ENCODE data around the gene OSBP2. TPM values are rescaled to one million over a fixed set of nuclear protein-coding genes. Genes with fewer than 3 reads are reported as not detected.

Gene OSBP2
- total RNA-seq, 1 experiment from 2014 or later = 7.1 TPM

DNA sequence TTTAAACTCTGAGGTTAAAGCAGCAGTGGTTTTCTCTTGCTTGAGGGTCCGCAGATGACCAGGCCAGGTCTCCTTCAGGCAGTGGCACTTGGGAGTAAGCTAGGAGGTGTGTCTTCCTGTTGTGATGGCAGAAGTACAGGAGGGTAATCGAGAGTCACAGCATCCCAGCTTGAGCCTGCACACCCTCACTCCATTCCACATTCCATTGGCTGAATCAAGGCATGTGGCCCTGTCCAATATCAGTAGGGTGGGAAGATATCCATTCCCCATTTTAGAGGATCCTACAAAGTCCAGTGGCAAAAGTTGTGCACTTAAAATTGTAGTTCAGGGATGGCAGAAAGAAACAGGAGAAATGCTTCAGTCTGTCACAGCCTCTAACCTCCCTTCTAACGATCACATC, 23.3 kb downstream of the OSBP2 start:
- Histone ChIP-seq H3K79me2 (ENCODE audit: low read depth) (no peaks in the 10 kb centered on the region), H3K9me3 (ENCODE audit: insufficient read depth, low read depth) (no peaks in the 10 kb centered on the region), H3F3A (ENCODE audit: insufficient read depth, low read depth) (peaks cover 10% of the 10 kb centered on the region; the same call in 1 of the 2 replicates), H3K9me2 (ENCODE audit: insufficient read depth) (no peaks in the 10 kb centered on the region), H3K4me1 (replicated peaks; ENCODE audit: insufficient read depth) (peaks cover 15% of the 10 kb centered on the region), H4K20me1 (ENCODE audit: insufficient read depth) (no peaks in the 10 kb centered on the region), H3K36me3 (ENCODE audit: low read depth) (no peaks in the 10 kb centered on the region), H3K27ac (no peak overlapping the region), H2AFZ (no peak overlapping the region), H3K4me2 (0 out of 2 replicates have a peak overlapping the region, but pooled peaks have one; percentile 3), H3K4me3 (no peak overlapping the region), H3K27me3 (ENCODE audit: insufficient read depth, low read depth) (no peaks in the 10 kb centered on the region)
- BruUV-seq (replicated peaks) = no TSS peak
- intact Hi-C loops (cut with micrococcal nuclease; ENCODE audit: unreplicated experiment) = no loop called here
- CTCF ChIA-PET = no interaction called here
- TF ChIP-seq, protein P1, sequence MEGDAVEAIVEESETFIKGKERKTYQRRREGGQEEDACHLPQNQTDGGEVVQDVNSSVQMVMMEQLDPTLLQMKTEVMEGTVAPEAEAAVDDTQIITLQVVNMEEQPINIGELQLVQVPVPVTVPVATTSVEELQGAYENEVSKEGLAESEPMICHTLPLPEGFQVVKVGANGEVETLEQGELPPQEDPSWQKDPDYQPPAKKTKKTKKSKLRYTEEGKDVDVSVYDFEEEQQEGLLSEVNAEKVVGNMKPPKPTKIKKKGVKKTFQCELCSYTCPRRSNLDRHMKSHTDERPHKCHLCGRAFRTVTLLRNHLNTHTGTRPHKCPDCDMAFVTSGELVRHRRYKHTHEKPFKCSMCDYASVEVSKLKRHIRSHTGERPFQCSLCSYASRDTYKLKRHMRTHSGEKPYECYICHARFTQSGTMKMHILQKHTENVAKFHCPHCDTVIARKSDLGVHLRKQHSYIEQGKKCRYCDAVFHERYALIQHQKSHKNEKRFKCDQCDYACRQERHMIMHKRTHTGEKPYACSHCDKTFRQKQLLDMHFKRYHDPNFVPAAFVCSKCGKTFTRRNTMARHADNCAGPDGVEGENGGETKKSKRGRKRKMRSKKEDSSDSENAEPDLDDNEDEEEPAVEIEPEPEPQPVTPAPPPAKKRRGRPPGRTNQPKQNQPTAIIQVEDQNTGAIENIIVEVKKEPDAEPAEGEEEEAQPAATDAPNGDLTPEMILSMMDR (conservative IDR thresholded peaks at IDR 0.05) = no peak
- no peak for TF ChIP-seq EZH2 (IDR thresholded peaks at IDR 0.05; ENCODE audit: low read depth)
- POLR2A ChIA-PET (ENCODE audit: unreplicated experiment) = no interaction called here
- no peak for DNase-seq

GRCh38 chr22:30718491-30718890, 23.8 kb downstream of the OSBP2 start:
- Histone ChIP-seq H3K27me3 (ENCODE audit: insufficient read depth, low read depth) (no peaks in the 10 kb centered on the region), H3K9me2 (ENCODE audit: insufficient read depth) (no peaks in the 10 kb centered on the region), H2AFZ (no peak overlapping the region), H3F3A (ENCODE audit: insufficient read depth, low read depth) (peaks cover 10% of the 10 kb centered on the region; the same call in 1 of the 2 replicates), H3K9me3 (ENCODE audit: insufficient read depth, low read depth) (no peaks in the 10 kb centered on the region), H3K79me2 (ENCODE audit: low read depth) (no peaks in the 10 kb centered on the region), H3K4me1 (replicated peaks; ENCODE audit: insufficient read depth) (peaks cover 15% of the 10 kb centered on the region), H3K36me3 (ENCODE audit: low read depth) (no peaks in the 10 kb centered on the region), H3K27ac (no peak overlapping the region), H3K4me3 (no peak overlapping the region), H3K4me2 (no peak overlapping the region), H4K20me1 (ENCODE audit: insufficient read depth) (no peaks in the 10 kb centered on the region)
- CTCF ChIA-PET = no interaction called here
- POLR2A ChIA-PET (ENCODE audit: unreplicated experiment) = no interaction called here
- TF ChIP-seq, protein P1 (conservative IDR thresholded peaks at IDR 0.05) = no peak
- no peak for TF ChIP-seq EZH2 (IDR thresholded peaks at IDR 0.05; ENCODE audit: low read depth)
- intact Hi-C loops (cut with micrococcal nuclease; ENCODE audit: unreplicated experiment) = no loop called here
- DNase-seq = no peak
- BruUV-seq (replicated peaks) = no TSS peak

DNA sequence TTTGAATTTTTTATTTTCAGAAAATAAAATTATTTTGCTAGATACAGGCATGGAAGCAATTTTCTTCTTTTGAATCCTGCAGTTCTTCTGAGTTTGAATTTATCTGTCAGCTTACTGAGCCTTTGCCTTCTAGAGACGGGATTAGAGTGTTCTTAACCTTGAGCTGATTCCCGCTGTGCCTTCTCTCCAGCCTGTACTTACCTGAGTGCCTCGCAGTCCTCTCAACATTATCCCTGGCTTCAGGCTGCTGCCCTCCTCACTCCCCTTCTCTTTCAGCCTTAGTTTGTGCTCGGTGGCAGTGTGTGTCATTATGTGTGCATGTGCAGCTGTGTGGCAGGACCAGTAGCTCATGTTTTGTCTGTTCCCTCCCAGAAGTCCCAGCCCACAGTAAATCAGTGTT, 24.3 kb downstream of the OSBP2 start:
- DNase-seq = no peak
- CTCF ChIA-PET = no interaction called here
- POLR2A ChIA-PET (ENCODE audit: unreplicated experiment) = no interaction called here
- Histone ChIP-seq H3K4me2 (no peak overlapping the region), H3K36me3 (ENCODE audit: low read depth) (no peaks in the 10 kb centered on the region), H3K79me2 (ENCODE audit: low read depth) (no peaks in the 10 kb centered on the region), H3K4me3 (no peak overlapping the region), H3K27me3 (ENCODE audit: insufficient read depth, low read depth) (no peaks in the 10 kb centered on the region), H3K4me1 (replicated peaks; ENCODE audit: insufficient read depth) (peaks cover 15% of the 10 kb centered on the region), H3F3A (ENCODE audit: insufficient read depth, low read depth) (peaks cover 10% of the 10 kb centered on the region; the same call in 1 of the 2 replicates), H3K9me3 (ENCODE audit: insufficient read depth, low read depth) (no peaks in the 10 kb centered on the region), H3K9me2 (ENCODE audit: insufficient read depth) (no peaks in the 10 kb centered on the region), H4K20me1 (ENCODE audit: insufficient read depth) (no peaks in the 10 kb centered on the region), H2AFZ (no peak overlapping the region), H3K27ac (no peak overlapping the region)
- no TSS peak for BruUV-seq (replicated peaks)
- TF ChIP-seq EZH2 (IDR thresholded peaks at IDR 0.05; ENCODE audit: low read depth) = no peak
- TF ChIP-seq, protein P1 (conservative IDR thresholded peaks at IDR 0.05) = no peak
- intact Hi-C loops (cut with micrococcal nuclease; ENCODE audit: unreplicated experiment) = no loop called here

All from PC-9 (cell line).